IMR-90 (cell line): ENCODE measurements around the gene TTLL12. TPM values are rescaled to one million over a fixed set of nuclear protein-coding genes. Genes with fewer than 3 reads are reported as not detected.

Source experiments
- ATAC-seq: fragments of 200-7000 bp; cut with Tn5 transposase; 2 replicates; pipeline ENCODE4 v1.9.1; 2020; ENCODE audit warnings: low read depth, mild to moderate bottlenecking, moderate library complexity
- BruUV-seq: library from RNA; stranded (reverse); fragments of 400-500 nt; replicated peaks from 2 replicates; lab custom pipeline; 2021; lab: Mats Ljungman, UMichigan
- CTCF ChIA-PET: fragments of 300-600 bp; formaldehyde crosslinking; extraction: SDS; loops from one replicate; lab custom pipeline; 2021; ENCODE audit warnings: antibody characterized with exemption; lab: Yijun Ruan, JAX
- POLR2A ChIA-PET: fragments of 300-600 bp; sonication (Branson Sonifier 250); formaldehyde crosslinking; loops from one replicate; lab custom pipeline; 2022; ENCODE audit warnings: antibody characterized with exemption; ENCODE audit not compliant: unreplicated experiment; lab: Charles Lee
- DNase-seq: peaks from one replicate; pipeline ENCODE4 v3.0.0; 2013
- H2AFZ ChIP-seq: replicated peaks from 2 replicates; pipeline ENCODE3; 2013; ENCODE audit warnings: low read length, mild to moderate bottlenecking; ENCODE audit not compliant: poor library complexity
- H2AK5ac ChIP-seq: 2 replicates; pipeline ENCODE4 v1.6.1; 2013; ENCODE audit warnings: low read depth, low read length, inconsistent platforms
- H2AK9ac ChIP-seq: replicated peaks from 2 replicates; pipeline ENCODE3; 2013; ENCODE audit warnings: mild to moderate bottlenecking, low read depth, low read length, moderate library complexity; ENCODE audit not compliant: poor library complexity
- H2BK120ac ChIP-seq: 2 replicates; pipeline ENCODE4 v1.6.1; 2013; ENCODE audit warnings: low read depth, low read length, inconsistent platforms
- H2BK15ac ChIP-seq: 3 replicates; pipeline ENCODE4 v1.6.1; 2013; ENCODE audit warnings: low read depth, low read length, inconsistent platforms
- H2BK20ac ChIP-seq: 2 replicates; pipeline ENCODE4 v1.6.1; 2013; ENCODE audit warnings: low read depth, mild to moderate bottlenecking, inconsistent platforms, low read length, moderate library complexity
- H2BK5ac ChIP-seq: 2 replicates; pipeline ENCODE4 v1.6.1; 2013; ENCODE audit warnings: mild to moderate bottlenecking, low read depth, low read length, inconsistent platforms; ENCODE audit not compliant: poor library complexity, severe bottlenecking
- H3K14ac ChIP-seq: replicated peaks from 2 replicates; pipeline ENCODE4 v1.6.1; 2013; ENCODE audit warnings: low read depth, low read length, inconsistent platforms
- H3K18ac ChIP-seq: 2 replicates; pipeline ENCODE4 v1.6.1; 2013; ENCODE audit warnings: low read depth, low read length, control low read depth
- H3K23ac ChIP-seq: 2 replicates; pipeline ENCODE4 v1.6.1; 2013; ENCODE audit warnings: low read depth, low read length, inconsistent platforms
- H3K27ac ChIP-seq: 2 replicates; pipeline ENCODE4 v1.5.1; 2013; ENCODE audit warnings: mild to moderate bottlenecking, control low read depth, low read length; ENCODE audit not compliant: insufficient read depth
- H3K27me3 ChIP-seq: 2 replicates; pipeline ENCODE4 v1.6.1; 2013; ENCODE audit warnings: low read length; ENCODE audit not compliant: control insufficient read depth, insufficient read depth
- H3K36me3 ChIP-seq: 2 replicates; pipeline ENCODE4 v1.6.1; 2013; ENCODE audit warnings: low read length, mixed read lengths; ENCODE audit not compliant: control insufficient read depth, insufficient read depth
- H3K4ac ChIP-seq: 2 replicates; pipeline ENCODE4 v1.6.1; 2013; ENCODE audit warnings: low read depth, low read length, inconsistent platforms
- H3K4me1 ChIP-seq: 2 replicates; pipeline ENCODE4 v1.6.1; 2013; ENCODE audit warnings: low read length, mixed read lengths; ENCODE audit not compliant: control insufficient read depth, insufficient read depth
- H3K4me2 ChIP-seq: 2 replicates; pipeline ENCODE4 v1.6.1; 2013; ENCODE audit warnings: low read depth, mild to moderate bottlenecking, control low read depth, low read length, moderate library complexity
- H3K4me3 ChIP-seq: 2 replicates; pipeline ENCODE4 v1.5.1; 2013; ENCODE audit warnings: low read depth, mild to moderate bottlenecking, control low read depth, low read length, moderate library complexity; ENCODE audit not compliant: insufficient read depth
- H3K56ac ChIP-seq: 2 replicates; pipeline ENCODE4 v1.6.1; 2013; ENCODE audit warnings: low read length, inconsistent platforms; ENCODE audit not compliant: insufficient read depth; ENCODE audit errors: extremely low read depth
- H3K79me1 ChIP-seq, 2 experiments: 2 replicates each; pipeline ENCODE4 v1.6.1; 2013; ENCODE audit warnings: low read length in 2 of 2, inconsistent platforms in 1 of 2, low read depth in 1 of 2
- H3K9ac ChIP-seq: 2 replicates; pipeline ENCODE4 v1.6.1; 2013; ENCODE audit warnings: low read depth, low read length, control low read depth
- H3K9me1 ChIP-seq: 2 replicates; pipeline ENCODE4 v1.6.1; 2013; ENCODE audit warnings: low read length, inconsistent platforms; ENCODE audit not compliant: insufficient read depth
- H3K9me3 ChIP-seq: 2 replicates; pipeline ENCODE4 v1.6.1; 2013; ENCODE audit warnings: low read length; ENCODE audit not compliant: control insufficient read depth, insufficient read depth
- H4K20me1 ChIP-seq: 2 replicates; pipeline ENCODE4 v1.6.1; 2013; ENCODE audit warnings: low read length, inconsistent platforms; ENCODE audit not compliant: insufficient read depth
- H4K5ac ChIP-seq: 2 replicates; pipeline ENCODE4 v1.6.1; 2013; ENCODE audit warnings: mild to moderate bottlenecking, low read depth, low read length, control low read depth
- H4K8ac ChIP-seq, 2 experiments: 2 replicates each; pipeline ENCODE4 v1.6.1; 2013; ENCODE audit warnings: low read depth in 2 of 2, low read length in 2 of 2, control low read depth in 1 of 2, inconsistent platforms in 1 of 2
- H4K91ac ChIP-seq: 2 replicates; pipeline ENCODE4 v1.6.1; 2013; ENCODE audit warnings: low read depth, low read length, inconsistent platforms; ENCODE audit not compliant: insufficient read depth
- BHLHE40 ChIP-seq: fragments of 150-350 bp; IDR thresholded peaks from 2 replicates; pipeline ENCODE4 v1.6.1; 2016; ENCODE audit warnings: mild to moderate bottlenecking, low read depth, low read length
- CEBPB ChIP-seq: IDR thresholded peaks from 2 replicates; pipeline ENCODE4 v1.6.1; 2012; ENCODE audit warnings: low read depth, low read length, improper control_type of control experiment
- CHD1 ChIP-seq: IDR thresholded peaks from 2 replicates; pipeline ENCODE4 v1.6.1; 2012; ENCODE audit warnings: low read depth, low read length, improper control_type of control experiment
- FOS ChIP-seq: fragments of 150-350 bp; IDR thresholded peaks from 2 replicates; pipeline ENCODE4 v1.6.1; 2016; ENCODE audit warnings: low read depth, low read length
- MAFK ChIP-seq: IDR thresholded peaks from 2 replicates; pipeline ENCODE4 v1.6.1; 2012; ENCODE audit warnings: low read depth, low read length, improper control_type of control experiment
- MAZ ChIP-seq: IDR thresholded peaks from 2 replicates; pipeline ENCODE4 v1.6.1; 2012; ENCODE audit warnings: low read depth, mild to moderate bottlenecking, low read length, improper control_type of control experiment, moderate library complexity, borderline replicate concordance
- MXI1 ChIP-seq: IDR thresholded peaks from 2 replicates; pipeline ENCODE4 v1.6.1; 2012; ENCODE audit warnings: low read depth, mild to moderate bottlenecking, low read length, moderate library complexity, borderline replicate concordance
- NFE2L2 ChIP-seq: fragments of 150-350 bp; IDR thresholded peaks from 2 replicates; pipeline ENCODE4 v1.6.1; 2016; ENCODE audit warnings: low read depth, mild to moderate bottlenecking, low read length
- POLR2A ChIP-seq: IDR thresholded peaks from 2 replicates; pipeline ENCODE4 v1.6.1; 2012; ENCODE audit warnings: mild to moderate bottlenecking, low read depth, low read length
- RAD21 ChIP-seq: IDR thresholded peaks from 2 replicates; pipeline ENCODE4 v1.6.1; 2012; ENCODE audit warnings: low read length, improper control_type of control experiment
- RCOR1 ChIP-seq: IDR thresholded peaks from 2 replicates; pipeline ENCODE4 v1.6.1; 2012; ENCODE audit warnings: mild to moderate bottlenecking, low read length, improper control_type of control experiment; ENCODE audit not compliant: insufficient replicate concordance
- RFX5 ChIP-seq: IDR thresholded peaks from 2 replicates; pipeline ENCODE4 v1.8.0; 2012; ENCODE audit warnings: low read depth, mild to moderate bottlenecking, low read length, moderate library complexity
- SMC3 ChIP-seq: fragments of 150-350 bp; IDR thresholded peaks from 2 replicates; pipeline ENCODE4 v1.6.1; 2016; ENCODE audit warnings: low read depth, mild to moderate bottlenecking, antibody characterized with exemption, low read length, moderate library complexity
- WGBS, 2 experiments: methylation state at CpG; one replicate each; pipeline versions ENCODE4 v1.1.5 to v1.1.7; 2013; ENCODE audit warnings: missing lambda C conversion rate in 2 of 2; ENCODE audit not compliant: insufficient read length in 1 of 2; ENCODE audit errors: extremely low coverage in 2 of 2; 5-methylcytosine and 5-hydroxymethylcytosine counted together
- dilution Hi-C: fragments of 300-500 bp; cut with HindIII; formaldehyde crosslinking; loops from one replicate; pipeline ENCODE4 v1.14.3; 2018; ENCODE audit warnings: low sequenced_read_pairs; ENCODE audit not compliant: unreplicated experiment
- in situ Hi-C: fragments of 300-500 bp; cut with MboI; formaldehyde crosslinking; loops from 3 replicates; pipeline ENCODE4 v1.14.3; 2019; ENCODE audit warnings: low sequenced_read_pairs, inconsistent platforms, mixed read lengths
- intact Hi-C: fragments of 100-400 bp; cut with micrococcal nuclease; formaldehyde crosslinking; loops from 2 replicates; pipeline ENCODE4 v1.10.0; 2022
- polyA plus RNA-seq, 3 experiments: library from polyadenylated mRNA; depleted of rRNA; stranded (reverse); fragments of >200 nt; gene quantifications; 2 replicates each; pipeline ENCODE4 v1.2.3, GENCODE V29; 2012; ENCODE audit warnings: low replicate concordance in 1 of 3
- total RNA-seq: library from RNA; depleted of rRNA; stranded (reverse); fragments of >200 nt; gene quantifications from 2 replicates; pipeline ENCODE4 v1.2.3, GENCODE V29; 2012
- TF ChIP-seq, protein P1 (sequence below): fragments of 150-350 bp; IDR thresholded peaks from 2 replicates; pipeline ENCODE4 v1.6.1; 2016; ENCODE audit warnings: low read depth, mild to moderate bottlenecking, low read length, moderate library complexity, borderline replicate concordance
- TF ChIP-seq, protein P2 (sequence below): conservative IDR thresholded peaks from 2 replicates; pipeline ENCODE4 v1.5.1; 2012; ENCODE audit warnings: mild to moderate bottlenecking, low read depth, low read length, improper control_type of control experiment
- TF ChIP-seq, protein P3 (sequence below): fragments of 150-350 bp; IDR thresholded peaks from 2 replicates; pipeline ENCODE4 v1.6.1; 2017; ENCODE audit warnings: mild to moderate bottlenecking, antibody characterized with exemption, low read length, low read depth

TTLL12 gene
- total and polyA plus RNA-seq, 2 of the 4 experiments (the other 2 are of a cell fraction) = 20.9 to 30.1 TPM

DNA sequence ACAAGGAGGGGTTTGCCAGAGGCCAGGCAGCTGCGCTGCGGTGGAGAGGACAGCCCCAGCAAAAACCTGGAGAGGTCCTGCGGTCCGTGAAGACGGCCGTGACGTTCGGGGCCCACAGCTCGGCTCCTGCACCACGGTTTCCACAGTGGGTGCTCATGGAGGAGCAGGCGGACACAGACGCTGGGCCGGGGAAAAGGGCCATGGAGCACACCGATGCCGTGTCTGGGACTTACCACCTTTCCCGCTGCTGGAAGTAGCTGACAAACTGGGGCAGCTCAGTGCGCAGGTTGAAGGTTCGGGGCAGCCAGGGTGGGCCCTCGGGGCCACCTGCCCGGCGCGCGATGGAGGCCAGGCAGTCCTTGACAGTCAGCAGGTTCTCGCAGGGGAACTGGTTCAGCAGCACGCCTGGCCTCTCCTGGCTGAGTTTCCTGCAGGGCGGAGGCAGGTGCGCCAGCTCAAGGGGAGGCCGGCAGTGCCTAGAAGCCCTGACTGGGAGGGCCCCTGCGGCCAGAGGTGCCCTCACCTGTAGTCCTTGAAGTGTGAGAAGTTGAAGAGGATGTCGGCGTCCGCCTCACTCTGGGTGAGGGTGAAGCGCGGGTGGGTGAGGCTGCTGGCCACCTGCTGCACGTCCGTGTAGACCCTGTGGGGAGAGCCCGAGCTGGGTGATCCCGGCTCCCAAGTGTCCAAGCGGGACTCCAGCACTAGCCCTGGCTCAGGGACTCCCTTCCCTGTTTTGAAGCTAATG lies 12.8 kb downstream of the TTLL12 start:
- H2AFZ ChIP-seq = no peak overlapping the region
- H3K79me1 ChIP-seq = no peaks in the 10 kb centered on the region
- H3K9ac ChIP-seq = no peak overlapping the region
- H3K4me3 ChIP-seq = no peak overlapping the region
- POLR2A ChIA-PET = no interaction called here
- CTCF ChIA-PET = no interaction called here
- BruUV-seq = no TSS peak
- no peak overlapping the region for H2BK120ac ChIP-seq
- H3K18ac ChIP-seq = no peak overlapping the region
- in situ Hi-C loops (no loop called here), intact Hi-C loops (no loop called here), dilution Hi-C loops (no loop called here)
- H4K5ac ChIP-seq = no peak overlapping the region
- H3K14ac ChIP-seq = no peak overlapping the region
- H2BK5ac ChIP-seq = no peak overlapping the region
- no peak for TF ChIP-seq SMC3
- TF ChIP-seq, protein P1, sequence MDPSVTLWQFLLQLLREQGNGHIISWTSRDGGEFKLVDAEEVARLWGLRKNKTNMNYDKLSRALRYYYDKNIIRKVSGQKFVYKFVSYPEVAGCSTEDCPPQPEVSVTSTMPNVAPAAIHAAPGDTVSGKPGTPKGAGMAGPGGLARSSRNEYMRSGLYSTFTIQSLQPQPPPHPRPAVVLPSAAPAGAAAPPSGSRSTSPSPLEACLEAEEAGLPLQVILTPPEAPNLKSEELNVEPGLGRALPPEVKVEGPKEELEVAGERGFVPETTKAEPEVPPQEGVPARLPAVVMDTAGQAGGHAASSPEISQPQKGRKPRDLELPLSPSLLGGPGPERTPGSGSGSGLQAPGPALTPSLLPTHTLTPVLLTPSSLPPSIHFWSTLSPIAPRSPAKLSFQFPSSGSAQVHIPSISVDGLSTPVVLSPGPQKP = no peak
- no peak for TF ChIP-seq RCOR1
- TF ChIP-seq RFX5 = no peak
- TF ChIP-seq MAFK = no peak
- TF ChIP-seq CHD1 = no peak
- TF ChIP-seq CEBPB = no peak
- no peak for TF ChIP-seq MAZ
- TF ChIP-seq NFE2L2 = no peak
- TF ChIP-seq, protein P2, sequence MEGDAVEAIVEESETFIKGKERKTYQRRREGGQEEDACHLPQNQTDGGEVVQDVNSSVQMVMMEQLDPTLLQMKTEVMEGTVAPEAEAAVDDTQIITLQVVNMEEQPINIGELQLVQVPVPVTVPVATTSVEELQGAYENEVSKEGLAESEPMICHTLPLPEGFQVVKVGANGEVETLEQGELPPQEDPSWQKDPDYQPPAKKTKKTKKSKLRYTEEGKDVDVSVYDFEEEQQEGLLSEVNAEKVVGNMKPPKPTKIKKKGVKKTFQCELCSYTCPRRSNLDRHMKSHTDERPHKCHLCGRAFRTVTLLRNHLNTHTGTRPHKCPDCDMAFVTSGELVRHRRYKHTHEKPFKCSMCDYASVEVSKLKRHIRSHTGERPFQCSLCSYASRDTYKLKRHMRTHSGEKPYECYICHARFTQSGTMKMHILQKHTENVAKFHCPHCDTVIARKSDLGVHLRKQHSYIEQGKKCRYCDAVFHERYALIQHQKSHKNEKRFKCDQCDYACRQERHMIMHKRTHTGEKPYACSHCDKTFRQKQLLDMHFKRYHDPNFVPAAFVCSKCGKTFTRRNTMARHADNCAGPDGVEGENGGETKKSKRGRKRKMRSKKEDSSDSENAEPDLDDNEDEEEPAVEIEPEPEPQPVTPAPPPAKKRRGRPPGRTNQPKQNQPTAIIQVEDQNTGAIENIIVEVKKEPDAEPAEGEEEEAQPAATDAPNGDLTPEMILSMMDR = no peak
- TF ChIP-seq, protein P3, sequence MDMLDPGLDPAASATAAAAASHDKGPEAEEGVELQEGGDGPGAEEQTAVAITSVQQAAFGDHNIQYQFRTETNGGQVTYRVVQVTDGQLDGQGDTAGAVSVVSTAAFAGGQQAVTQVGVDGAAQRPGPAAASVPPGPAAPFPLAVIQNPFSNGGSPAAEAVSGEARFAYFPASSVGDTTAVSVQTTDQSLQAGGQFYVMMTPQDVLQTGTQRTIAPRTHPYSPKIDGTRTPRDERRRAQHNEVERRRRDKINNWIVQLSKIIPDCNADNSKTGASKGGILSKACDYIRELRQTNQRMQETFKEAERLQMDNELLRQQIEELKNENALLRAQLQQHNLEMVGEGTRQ = no peak
- TF ChIP-seq RAD21 = no peak
- no peak for TF ChIP-seq POLR2A
- no peak for TF ChIP-seq BHLHE40
- TF ChIP-seq FOS = no peak
- TF ChIP-seq MXI1 = no peak
- DNase-seq (no peak), ATAC-seq (no peak)
- H3K56ac ChIP-seq = no peak overlapping the region
- H4K8ac ChIP-seq = no peak overlapping the region
- no peak overlapping the region for H3K4ac ChIP-seq
- H3K23ac ChIP-seq = no peak overlapping the region
- H2BK20ac ChIP-seq = no peak overlapping the region
- no peaks in the 10 kb centered on the region; the same call in 1 of the 2 replicates for H4K20me1 ChIP-seq
- H4K91ac ChIP-seq = no peak overlapping the region
- no peak overlapping the region for H2BK15ac ChIP-seq
- H3K9me3 ChIP-seq = no peaks in the 10 kb centered on the region
- H2AK9ac ChIP-seq = no peak overlapping the region
- peaks cover 49% of the 10 kb centered on the region for H3K36me3 ChIP-seq
- no peaks in the 10 kb centered on the region for H3K27me3 ChIP-seq
- no peak overlapping the region for H2AK5ac ChIP-seq
- H3K4me1 ChIP-seq = no peaks in the 10 kb centered on the region
- no peak overlapping the region for H3K4me2 ChIP-seq
- H3K27ac ChIP-seq = no peak overlapping the region
- H3K9me1 ChIP-seq = no peaks in the 10 kb centered on the region; the same call in 1 of the 2 replicates
- 97% methylated on average over 17 of the region's 39 CpGs; no CpG with 5 or more reads in 1 of the 2 experiments for WGBS, 2 experiments
